ENCODE results near the gene NT5DC2. TPM values are rescaled to one million over a fixed set of nuclear protein-coding genes. Genes with fewer than 3 reads are reported as not detected.

NT5DC2 gene
- total and polyA plus RNA-seq, 8 donors: 3.5 to 37.6 (median 9.4) TPM

- no peaks in the 10 kb centered on the region for H3K36me3 ChIP-seq
- DNase-seq: peak in 4 of 6 donors; percentile 12 to 52 (median 26)
- no peaks in the 10 kb centered on the region for H3K27me3 ChIP-seq
- H3K27ac ChIP-seq: no peak overlapping the region
- TF ChIP-seq CTCF (IDR thresholded peaks at IDR 0.05): no peak
- no peaks in the 10 kb centered on the region for H3K9me3 ChIP-seq
- H3K4me3 ChIP-seq: peak overlapping the region in 2 of 4 donors; percentile 49 to 52
- intact Hi-C loops (cut with DNase I): no loop called here
- WGBS, 2 donors: 83% methylated on average over 5 of the region's 5 CpGs
- ATAC-seq: no peak
- no peak for FAIRE-seq
- H3K4me1 ChIP-seq: peaks cover 0 to 3% (median 0%) of the 10 kb centered on the region in 3 donors
Observed at GRCh38 chr3:52532517-52532837, 1.2 kb downstream of the NT5DC2 start.

GRCh38 chr3:52531860-52532516 is 1.7 kb downstream of the NT5DC2 start:
- no peak for TF ChIP-seq CTCF (IDR thresholded peaks at IDR 0.05)
- H3K27me3 ChIP-seq: no peaks in the 10 kb centered on the region
- DNase-seq (peak in 4 of 6 donors; percentile 3 to 52 (median 32)), ATAC-seq (no peak), FAIRE-seq (no peak)
- no peaks in the 10 kb centered on the region for H3K4me1 ChIP-seq
- no peak overlapping the region for H3K27ac ChIP-seq
- H3K9me3 ChIP-seq: no peaks in the 10 kb centered on the region
- no peak overlapping the region for H3K4me3 ChIP-seq
- 94 to 95% methylated on average over 14 of the region's 14 CpGs for WGBS, 2 donors
- no peaks in the 10 kb centered on the region for H3K36me3 ChIP-seq
- intact Hi-C loops (cut with DNase I): no loop called here

GRCh38 chr3:52530918-52531826 is 2.5 kb downstream of the NT5DC2 start:
- no peak overlapping the region for H3K27ac ChIP-seq
- peak in 4 of 6 donors; percentile 1 to 44 (median 17) for DNase-seq
- H3K4me1 ChIP-seq: no peaks in the 10 kb centered on the region
- FAIRE-seq: no peak
- no peaks in the 10 kb centered on the region for H3K36me3 ChIP-seq
- H3K4me3 ChIP-seq: no peak overlapping the region
- WGBS, 2 donors: 88 to 92% methylated on average over 10 of the region's 10 CpGs
- H3K9me3 ChIP-seq: no peaks in the 10 kb centered on the region
- intact Hi-C loops (cut with DNase I): no loop called here
- no peak for TF ChIP-seq CTCF (IDR thresholded peaks at IDR 0.05)
- no peak for ATAC-seq
- H3K27me3 ChIP-seq: no peaks in the 10 kb centered on the region

- no peak overlapping the region for H3K4me3 ChIP-seq
- no peak for ATAC-seq
- no peaks in the 10 kb centered on the region for H3K4me1 ChIP-seq
- intact Hi-C loops (cut with DNase I): no loop called here
- 71 to 76% methylated on average over 12 of the region's 12 CpGs for WGBS, 2 donors
- no peak overlapping the region for H3K27ac ChIP-seq
- FAIRE-seq: no peak
- H3K36me3 ChIP-seq: no peaks in the 10 kb centered on the region
- peak in 3 of 6 donors; percentile 14 to 41 (median 18) for DNase-seq
- no peaks in the 10 kb centered on the region for H3K9me3 ChIP-seq
- TF ChIP-seq CTCF (IDR thresholded peaks at IDR 0.05): no peak
- H3K27me3 ChIP-seq: no peaks in the 10 kb centered on the region
Observed at GRCh38 chr3:52529376-52530333, 4.0 kb downstream of the NT5DC2 start.
